Retinal pigment epithelial cell (primary cell): ENCODE measurements around the gene GNG7.
A peak's percentile ranks its signal among the peaks of the same experiment; 100 is the strongest.
"Not testable (repeated sequence)": the region's sequence is repeated elsewhere in the genome, so short reads cannot be mapped to it uniquely, and the experiment has no call there.

Experiments
- DNase-seq: peaks from one replicate; pipeline ENCODE4 v3.0.0-alpha.2; 2010; ENCODE audit warnings: low read depth
- H3K4me3 ChIP-seq: 2 replicates; pipeline ENCODE4 v1.5.1; 2011; ENCODE audit warnings: mild to moderate bottlenecking, low read length, control low read depth, moderate library complexity
- TF ChIP-seq, protein P1 (sequence below): conservative IDR thresholded peaks from 2 replicates; pipeline ENCODE4 v1.5.1; 2011; ENCODE audit warnings: low read depth, low read length, control low read depth, inconsistent platforms

The GNG7 gene

GRCh38 chr19:2494447-2495129 lies 207.9 kb downstream of the GNG7 start:
- TF ChIP-seq, protein P1, sequence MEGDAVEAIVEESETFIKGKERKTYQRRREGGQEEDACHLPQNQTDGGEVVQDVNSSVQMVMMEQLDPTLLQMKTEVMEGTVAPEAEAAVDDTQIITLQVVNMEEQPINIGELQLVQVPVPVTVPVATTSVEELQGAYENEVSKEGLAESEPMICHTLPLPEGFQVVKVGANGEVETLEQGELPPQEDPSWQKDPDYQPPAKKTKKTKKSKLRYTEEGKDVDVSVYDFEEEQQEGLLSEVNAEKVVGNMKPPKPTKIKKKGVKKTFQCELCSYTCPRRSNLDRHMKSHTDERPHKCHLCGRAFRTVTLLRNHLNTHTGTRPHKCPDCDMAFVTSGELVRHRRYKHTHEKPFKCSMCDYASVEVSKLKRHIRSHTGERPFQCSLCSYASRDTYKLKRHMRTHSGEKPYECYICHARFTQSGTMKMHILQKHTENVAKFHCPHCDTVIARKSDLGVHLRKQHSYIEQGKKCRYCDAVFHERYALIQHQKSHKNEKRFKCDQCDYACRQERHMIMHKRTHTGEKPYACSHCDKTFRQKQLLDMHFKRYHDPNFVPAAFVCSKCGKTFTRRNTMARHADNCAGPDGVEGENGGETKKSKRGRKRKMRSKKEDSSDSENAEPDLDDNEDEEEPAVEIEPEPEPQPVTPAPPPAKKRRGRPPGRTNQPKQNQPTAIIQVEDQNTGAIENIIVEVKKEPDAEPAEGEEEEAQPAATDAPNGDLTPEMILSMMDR = no peak
- H3K4me3 ChIP-seq = peak overlapping the region; percentile 45
- peak; percentile 78 for DNase-seq

- peak overlapping the region; percentile 45 for H3K4me3 ChIP-seq
- TF ChIP-seq, protein P1 = no peak
- no peak for DNase-seq
These were observed 208.4 kb downstream of the GNG7 start for GRCh38 chr19:2494084-2494446.

- H3K4me3 ChIP-seq, DNase-seq: not testable (repeated sequence)
These were observed 209.0 kb downstream of the GNG7 start for GRCh38 chr19:2493448-2493847.

DNA sequence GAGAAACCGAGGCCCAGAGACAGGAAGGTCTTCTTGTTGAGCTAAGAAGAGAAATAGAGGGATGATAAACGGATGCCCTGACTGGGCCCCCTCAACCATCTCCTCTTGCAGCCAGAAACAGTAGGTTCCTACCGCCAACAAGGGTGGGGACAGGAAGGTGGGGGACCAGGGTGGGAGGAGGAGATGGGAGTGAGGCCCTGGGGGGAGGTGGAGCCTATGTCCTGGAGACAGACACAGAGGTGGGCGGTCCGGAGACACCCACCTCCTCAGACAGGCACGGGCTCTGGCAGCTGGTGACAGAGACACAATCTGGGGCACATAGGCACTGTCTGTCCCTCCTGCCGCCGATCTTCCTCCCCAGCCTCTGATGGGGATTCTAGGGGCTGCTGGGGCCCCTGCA lies 209.6 kb downstream of the GNG7 start:
- no peak overlapping the region for H3K4me3 ChIP-seq
- DNase-seq = no peak
- TF ChIP-seq, protein P1 = no peak

DNA sequence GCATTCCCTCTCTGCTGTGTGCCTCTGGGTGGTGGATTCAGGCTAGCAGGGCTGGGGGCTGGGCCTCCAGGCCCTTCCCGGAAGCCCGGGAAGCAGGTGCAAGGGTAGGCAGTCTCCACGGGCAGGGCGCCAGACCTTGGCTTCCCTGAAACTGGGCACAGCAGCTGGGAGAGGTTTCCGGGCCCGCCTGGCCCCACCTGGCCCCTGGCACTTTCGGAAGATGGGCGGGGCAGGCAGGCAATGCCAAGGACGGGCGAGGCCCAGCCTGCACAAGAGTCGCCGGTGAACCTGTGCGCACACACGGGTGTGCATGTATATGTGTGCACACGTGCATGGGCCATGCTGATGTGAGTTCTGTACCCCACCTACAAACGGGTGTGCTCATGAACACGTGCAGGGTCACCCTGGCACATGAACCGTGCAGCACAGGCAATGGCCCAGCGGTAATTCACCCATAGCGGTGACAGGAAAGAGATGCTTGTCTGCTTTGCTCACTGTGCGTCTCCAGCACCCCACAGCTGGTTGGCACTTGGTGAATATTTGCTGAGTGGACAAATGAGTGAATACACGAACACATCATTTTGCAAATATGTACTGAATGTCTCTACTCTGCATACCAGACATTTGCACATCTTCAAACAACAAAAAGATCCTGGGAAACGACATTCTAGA lies 211.2 kb downstream of the GNG7 start:
- no peak overlapping the region for H3K4me3 ChIP-seq
- DNase-seq = no peak
- TF ChIP-seq, protein P1 = no peak

GRCh38 chr19:2490659-2491058 lies 211.8 kb downstream of the GNG7 start:
- no peak overlapping the region for H3K4me3 ChIP-seq
- DNase-seq = no peak

DNA sequence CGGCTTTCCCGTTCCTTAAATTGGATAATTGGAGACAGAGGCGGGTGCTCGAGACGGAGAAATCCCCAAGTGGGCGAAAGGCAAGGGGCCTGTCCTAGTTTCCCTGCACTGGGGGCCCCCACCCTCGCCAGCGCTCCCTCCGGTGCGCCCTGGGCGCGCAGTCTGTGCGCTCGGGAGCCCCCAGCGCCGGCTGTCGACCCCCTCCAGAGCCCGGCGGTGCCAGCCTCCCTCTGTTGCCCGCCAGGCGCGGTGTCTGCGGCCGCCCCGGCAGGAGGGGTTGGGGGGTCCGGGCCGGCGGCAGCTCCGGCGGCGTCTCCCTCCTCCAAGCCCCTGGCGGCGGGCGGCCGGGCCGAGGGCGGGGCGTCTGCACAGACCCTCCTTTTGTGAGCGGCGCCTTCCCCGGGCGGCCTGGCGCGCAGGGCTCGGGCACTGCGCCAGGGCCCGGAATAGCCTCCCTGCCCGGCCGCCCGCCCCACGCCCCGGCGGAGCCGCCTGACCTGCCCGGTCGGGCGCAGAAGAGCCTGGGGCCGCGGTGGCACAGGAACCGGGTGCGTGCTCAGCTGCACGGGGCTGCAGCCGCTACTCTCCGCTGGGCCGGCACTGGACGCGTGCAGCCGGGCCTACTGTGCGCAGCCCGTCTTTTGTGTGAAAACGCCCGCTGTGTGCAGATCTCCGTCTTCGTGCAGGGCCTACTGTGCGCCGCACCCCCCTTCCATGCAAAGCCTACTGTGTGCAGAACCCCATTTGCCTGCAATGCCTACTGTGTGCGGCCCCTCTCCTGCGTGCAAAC lies 213.4 kb downstream of the GNG7 start:
- H3K4me3 ChIP-seq = peak overlapping the region; percentile 26
- no peak for DNase-seq
- TF ChIP-seq, protein P1 = peak; percentile 5

More at GRCh38 chr19:2490659-2491058, 211.8 kb downstream of the GNG7 start:
- TF ChIP-seq, protein P1 = no peak
